ENCODE results near the gene JAG2.

DNA sequence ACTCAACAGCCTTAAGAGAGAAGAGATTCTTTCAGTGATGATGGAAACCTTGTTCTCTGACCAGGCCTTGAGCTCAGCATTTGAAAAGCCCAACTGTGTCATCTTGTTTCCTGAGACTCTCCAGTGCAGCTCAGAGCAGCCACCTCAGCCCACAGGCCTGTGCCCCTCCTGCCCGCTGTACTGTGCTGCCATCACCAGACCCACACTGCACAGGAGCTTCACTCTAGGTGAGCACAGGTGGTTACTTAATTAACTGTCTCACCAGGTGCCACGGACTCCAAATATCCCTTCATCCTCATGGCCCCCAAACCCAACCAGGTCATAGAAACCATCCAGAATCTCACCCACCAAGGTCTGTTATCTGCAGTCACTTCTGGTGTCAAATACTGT is 51.3 kb downstream of the JAG2 start:
- TF ChIP-seq, protein P1, sequence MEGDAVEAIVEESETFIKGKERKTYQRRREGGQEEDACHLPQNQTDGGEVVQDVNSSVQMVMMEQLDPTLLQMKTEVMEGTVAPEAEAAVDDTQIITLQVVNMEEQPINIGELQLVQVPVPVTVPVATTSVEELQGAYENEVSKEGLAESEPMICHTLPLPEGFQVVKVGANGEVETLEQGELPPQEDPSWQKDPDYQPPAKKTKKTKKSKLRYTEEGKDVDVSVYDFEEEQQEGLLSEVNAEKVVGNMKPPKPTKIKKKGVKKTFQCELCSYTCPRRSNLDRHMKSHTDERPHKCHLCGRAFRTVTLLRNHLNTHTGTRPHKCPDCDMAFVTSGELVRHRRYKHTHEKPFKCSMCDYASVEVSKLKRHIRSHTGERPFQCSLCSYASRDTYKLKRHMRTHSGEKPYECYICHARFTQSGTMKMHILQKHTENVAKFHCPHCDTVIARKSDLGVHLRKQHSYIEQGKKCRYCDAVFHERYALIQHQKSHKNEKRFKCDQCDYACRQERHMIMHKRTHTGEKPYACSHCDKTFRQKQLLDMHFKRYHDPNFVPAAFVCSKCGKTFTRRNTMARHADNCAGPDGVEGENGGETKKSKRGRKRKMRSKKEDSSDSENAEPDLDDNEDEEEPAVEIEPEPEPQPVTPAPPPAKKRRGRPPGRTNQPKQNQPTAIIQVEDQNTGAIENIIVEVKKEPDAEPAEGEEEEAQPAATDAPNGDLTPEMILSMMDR (conservative IDR thresholded peaks at IDR 0.05; ENCODE audit: low read depth, low read length), result no peak
- TF ChIP-seq MXI1 (IDR thresholded peaks at IDR 0.05; ENCODE audit: borderline replicate concordance, low read depth, low read length) (no peak), MAFK (IDR thresholded peaks at IDR 0.05; ENCODE audit: low read depth, low read length) (no peak), RCOR1 (IDR thresholded peaks at IDR 0.05; ENCODE audit: insufficient replicate concordance, low read length) (no peak), CEBPB (IDR thresholded peaks at IDR 0.05; ENCODE audit: low read depth, low read length) (no peak), BHLHE40 (IDR thresholded peaks at IDR 0.05; ENCODE audit: low read depth, low read length) (no peak), POLR2A (IDR thresholded peaks at IDR 0.05; ENCODE audit: low read depth, low read length) (no peak), MAZ (IDR thresholded peaks at IDR 0.05; ENCODE audit: borderline replicate concordance, low read depth, low read length) (no peak), NFE2L2 (IDR thresholded peaks at IDR 0.05; ENCODE audit: low read depth, low read length) (no peak), RAD21 (IDR thresholded peaks at IDR 0.05; ENCODE audit: low read length) (no peak)

All from IMR-90 (cell line).